GM12878 (cell line): Measurements from ENCODE around the gene MRPS23. TPM values are rescaled to one million over a fixed set of nuclear protein-coding genes. Genes with fewer than 3 reads are reported as not detected.

Experiments used
- ATAC-seq: fragments of 200-7000 bp; cut with Tn5 transposase; 3 replicates; pipeline ENCODE4 v1.9.1; 2020; ENCODE audit warnings: mild to moderate bottlenecking, moderate library complexity
- BruUV-seq: library from RNA; stranded (reverse); fragments of 400-500 nt; replicated peaks from 2 replicates; lab custom pipeline; 2021; lab: Mats Ljungman, UMichigan
- CTCF ChIA-PET: fragments of 300-600 bp; sonication (Branson Sonifier 250); formaldehyde crosslinking; extraction: SDS; loops from one replicate; lab custom pipeline; 2021; ENCODE audit warnings: inconsistent platforms; lab: Yijun Ruan, JAX
- POLR2A ChIA-PET: fragments of 350-600 bp; formaldehyde crosslinking; extraction: SDS; loops from one replicate; lab custom pipeline; 2021; ENCODE audit warnings: inconsistent platforms; lab: Charles Lee
- RAD21 ChIA-PET: fragments of 300-600 bp; sonication (Branson Sonifier 250); formaldehyde crosslinking; loops from one replicate; lab custom pipeline; 2023; ENCODE audit warnings: antibody characterized with exemption; ENCODE audit not compliant: unreplicated experiment; lab: Charles Lee
- SMC1A ChIA-PET: fragments of 300-600 bp; sonication (Branson Sonifier 250); formaldehyde crosslinking; loops from one replicate; lab custom pipeline; 2023; ENCODE audit not compliant: unreplicated experiment, uncharacterized antibody; lab: Charles Lee
- DNase-seq: peaks from one replicate; pipeline ENCODE4 v3.0.0-alpha.2; 2011; ENCODE audit warnings: low read depth, low spot score
- FAIRE-seq: peaks from 3 replicates; lab custom pipeline; 2011; peaks lifted over from hg19 to GRCh38; lab: Jason Lieb, UNC
- H2AFZ ChIP-seq: 2 replicates; pipeline ENCODE4 v1.6.0; 2011; ENCODE audit warnings: low read depth, low read length, control low read depth; ENCODE audit not compliant: control insufficient read depth
- H3K27ac ChIP-seq: 2 replicates; pipeline ENCODE4 v1.5.1; 2011; ENCODE audit warnings: control low read depth; ENCODE audit not compliant: control insufficient read depth, insufficient read depth
- H3K27me3 ChIP-seq, 2 experiments: replicated peaks in 1 of 2; 2 replicates each; pipeline versions ENCODE4 v1.6.0 to v1.6.1; 2011; ENCODE audit warnings: low read length in 1 of 2; ENCODE audit not compliant: control insufficient read depth in 2 of 2, insufficient read depth in 2 of 2
- H3K36me3 ChIP-seq, 2 experiments: 2 replicates each; pipeline ENCODE4 v1.5.1; 2011; ENCODE audit warnings: low read length in 1 of 2; ENCODE audit not compliant: control insufficient read depth in 2 of 2, insufficient read depth in 2 of 2
- H3K4me1 ChIP-seq: 2 replicates; pipeline ENCODE4 v1.6.1; 2011; ENCODE audit warnings: mild to moderate bottlenecking, low read length, moderate library complexity, mixed read lengths; ENCODE audit not compliant: control insufficient read depth, insufficient read depth
- H3K4me2 ChIP-seq: 2 replicates; pipeline ENCODE4 v1.6.0; 2011; ENCODE audit warnings: control low read depth; ENCODE audit not compliant: control insufficient read depth, insufficient read depth
- H3K4me3 ChIP-seq: fragments of 200-600 bp; sonication (generic); 2 replicates; pipeline ENCODE4 v1.5.1; 2016
- H3K79me2 ChIP-seq: 2 replicates; pipeline ENCODE4 v1.6.0; 2011; ENCODE audit warnings: low read length; ENCODE audit not compliant: control insufficient read depth, insufficient read depth
- H3K9ac ChIP-seq: 2 replicates; pipeline ENCODE4 v1.8.0; 2011; ENCODE audit warnings: low read length, control low read depth, mixed read lengths; ENCODE audit not compliant: control insufficient read depth, insufficient read depth
- H3K9me3 ChIP-seq: replicated peaks from 3 replicates; pipeline ENCODE4 v1.5.1; 2011; ENCODE audit warnings: mild to moderate bottlenecking, low read length; ENCODE audit not compliant: control insufficient read depth, insufficient read depth
- H4K20me1 ChIP-seq: 2 replicates; pipeline ENCODE4 v1.6.0; 2011; ENCODE audit not compliant: control insufficient read depth, insufficient read depth
- CHD1 ChIP-seq: IDR thresholded peaks from 2 replicates; pipeline ENCODE4 v1.6.1; 2012; ENCODE audit warnings: low read depth, low read length, improper control_type of control experiment
- HCFC1 ChIP-seq: fragments of 150-350 bp; IDR thresholded peaks from 2 replicates; pipeline ENCODE4 v1.6.1; 2014; ENCODE audit warnings: low read length
- HDAC2 ChIP-seq: fragments of 200-600 bp; sonication (generic); IDR thresholded peaks from 2 replicates; pipeline ENCODE4 v1.6.1; 2017
- KDM1A ChIP-seq: fragments of 200-600 bp; sonication (generic); IDR thresholded peaks from 2 replicates; pipeline ENCODE4 v1.6.1; 2016; ENCODE audit warnings: borderline replicate concordance
- MTA3 ChIP-seq: IDR thresholded peaks from 2 replicates; pipeline ENCODE4 v1.6.1; 2012; ENCODE audit warnings: low read length, inconsistent platforms, borderline replicate concordance
- NFIC ChIP-seq: IDR thresholded peaks from 2 replicates; pipeline ENCODE4 v1.6.1; 2012; ENCODE audit warnings: low read depth, mild to moderate bottlenecking, inconsistent platforms, low read length, moderate library complexity
- NRF1 ChIP-seq: conservative IDR thresholded peaks from 2 replicates; pipeline ENCODE4 v1.6.1; 2011; ENCODE audit warnings: mild to moderate bottlenecking, low read depth, low read length, improper control_type of control experiment
- SIX5 ChIP-seq: IDR thresholded peaks from 2 replicates; pipeline ENCODE4 v1.6.1; 2011; ENCODE audit warnings: mild to moderate bottlenecking, low read depth, low read length, moderate library complexity; ENCODE audit not compliant: severe bottlenecking
- SP1 ChIP-seq: IDR thresholded peaks from one replicate; pipeline ENCODE4 v1.6.1; 2011; ENCODE audit warnings: low read depth, low read length
- YY1 ChIP-seq: IDR thresholded peaks from 2 replicates; pipeline ENCODE4 v1.6.1; 2011; ENCODE audit warnings: low read depth, mild to moderate bottlenecking, low read length
- ZNF384 ChIP-seq: IDR thresholded peaks from 2 replicates; pipeline ENCODE4 v1.6.1; 2012; ENCODE audit warnings: low read depth, mild to moderate bottlenecking, low read length, improper control_type of control experiment, borderline replicate concordance
- ZZZ3 ChIP-seq: IDR thresholded peaks from 2 replicates; pipeline ENCODE4 v1.6.1; 2011; ENCODE audit warnings: low read depth; ENCODE audit not compliant: control insufficient read depth, insufficient read length
- WGBS: methylation state at CpG from one replicate; pipeline ENCODE4 v1.1.6; 2016; ENCODE audit warnings: low lambda C conversion rate; ENCODE audit not compliant: insufficient replicate concordance, insufficient coverage; ENCODE audit errors: missing lambda C conversion rate; 5-methylcytosine and 5-hydroxymethylcytosine counted together
- in situ Hi-C: fragments of 300-500 bp; cut with MboI; formaldehyde crosslinking; loops from 9 replicates; pipeline ENCODE4 v1.14.3; 2018; ENCODE audit warnings: mixed read lengths
- intact Hi-C: fragments of 100-400 bp; cut with micrococcal nuclease; formaldehyde crosslinking; loops from one replicate; pipeline ENCODE4 v1.14.2; 2022; ENCODE audit not compliant: unreplicated experiment
- polyA plus RNA-seq, 11 experiments: library from polyadenylated mRNA; depleted of rRNA in 4 of 11; unstranded in 6 of 11; stranded (reverse) in 5 of 11; fragments of >200 nt; fragmentation: Nextera tagmentation in 4 of 11; fragmentation: Illumina TruSeq in 1 of 11; extraction: Ambion mirVana in 4 of 11; extraction: Trizol in 1 of 11; gene quantifications; 1 replicate in 1 of 11; 2 replicates in 10 of 11; pipeline versions ENCODE4 v1.2.1 to v1.2.3, GENCODE V29; 2011 to 2016; ENCODE audit warnings: inconsistent platforms in 2 of 11, missing spikeins in 2 of 11, low read depth in 1 of 11
- total RNA-seq, 4 experiments: library from RNA; depleted of rRNA in 3 of 4; stranded (reverse); fragments of >200 nt in 3 of 4; fragmentation: Illumina TruSeq in 1 of 4; extraction: Trizol in 1 of 4; gene quantifications; 2 replicates each; pipeline versions ENCODE4 v1.2.1 to v1.2.3, GENCODE V29; 2013 to 2021
- TF ChIP-seq, protein P1 (sequence below): IDR thresholded peaks from 2 replicates; pipeline ENCODE4 v1.6.1; 2012; ENCODE audit warnings: low read depth, low read length, improper control_type of control experiment
- TF ChIP-seq, protein P2 (sequence below): fragments of 450-650 bp; IDR thresholded peaks from 2 replicates; pipeline ENCODE4 v1.6.1; 2014; ENCODE audit warnings: mild to moderate bottlenecking

MRPS23 gene
- total and polyA plus RNA-seq, 10 of the 15 experiments (the other 5 are each of a cell fraction or from before 2014, with no cell fraction given) = 65.3 to 237 (median 87.9) TPM

- FAIRE-seq (no peak), DNase-seq (no peak), ATAC-seq (no peak)
- Histone ChIP-seq H3K9me3 (no peaks in the 10 kb centered on the region), H3K9ac (no peak overlapping the region), H2AFZ (no peak overlapping the region), H4K20me1 (no peaks in the 10 kb centered on the region), H3K4me1 (peaks cover 46% of the 10 kb centered on the region), H3K27me3 (no peaks in the 10 kb centered on the region), H3K4me2 (no peak overlapping the region), H3K27ac (no peak overlapping the region), H3K79me2 (no peaks in the 10 kb centered on the region), H3K4me3 (no peak overlapping the region), H3K36me3 (no peaks in the 10 kb centered on the region)
- ChIA-PET RAD21 (interaction anchor here (0.8 to 7.3 kb wide), 8 partner anchors 38 to 109 kb away, joined by 3 to 100 read pairs (median 6); partner anchors contain the start of gene SRSF1), CTCF (interaction anchor here (0.7 to 8.5 kb wide), 9 partner anchors 8 to 100 kb away, joined by 3 to 134 read pairs (median 7); no protein-coding TSS in a partner anchor), SMC1A (interaction anchor here (1.0 to 8.1 kb wide), 5 partner anchors 16 to 97 kb away, joined by 3 to 102 read pairs (median 11); partner anchors contain the start of gene CUEDC1), POLR2A (interaction anchor here (1.3 to 1.8 kb wide), 3 partner anchors 9 to 84 kb away, joined by 4 read pairs; partner anchors contain the start of gene CUEDC1)
- WGBS = 93% methylated on average over 9 of the region's 9 CpGs
- in situ Hi-C loops = loop anchor here (10.0 kb wide), 1 partner anchor 96 kb away; no protein-coding TSS in a partner anchor
- TF ChIP-seq, protein P1, sequence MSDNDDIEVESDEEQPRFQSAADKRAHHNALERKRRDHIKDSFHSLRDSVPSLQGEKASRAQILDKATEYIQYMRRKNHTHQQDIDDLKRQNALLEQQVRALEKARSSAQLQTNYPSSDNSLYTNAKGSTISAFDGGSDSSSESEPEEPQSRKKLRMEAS = no peak
- TF ChIP-seq ZZZ3 (no peak), HDAC2 (no peak), NFIC (no peak), ZNF384 (no peak), CHD1 (no peak), SP1 (no peak), MTA3 (no peak), KDM1A (no peak), YY1 (no peak), HCFC1 (no peak), SIX5 (no peak), NRF1 (no peak)
- TF ChIP-seq, protein P2, sequence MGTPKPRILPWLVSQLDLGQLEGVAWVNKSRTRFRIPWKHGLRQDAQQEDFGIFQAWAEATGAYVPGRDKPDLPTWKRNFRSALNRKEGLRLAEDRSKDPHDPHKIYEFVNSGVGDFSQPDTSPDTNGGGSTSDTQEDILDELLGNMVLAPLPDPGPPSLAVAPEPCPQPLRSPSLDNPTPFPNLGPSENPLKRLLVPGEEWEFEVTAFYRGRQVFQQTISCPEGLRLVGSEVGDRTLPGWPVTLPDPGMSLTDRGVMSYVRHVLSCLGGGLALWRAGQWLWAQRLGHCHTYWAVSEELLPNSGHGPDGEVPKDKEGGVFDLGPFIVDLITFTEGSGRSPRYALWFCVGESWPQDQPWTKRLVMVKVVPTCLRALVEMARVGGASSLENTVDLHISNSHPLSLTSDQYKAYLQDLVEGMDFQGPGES = no peak
- BruUV-seq = no TSS peak
- intact Hi-C loops = no loop called here
Measured at GRCh38 chr17:57898487-57899311, 48.9 kb upstream of the MRPS23 start.
